Type B pancreatic cell (in vitro differentiated cells): ENCODE results near the gene KCNF1. TPM values are rescaled to one million over a fixed set of nuclear protein-coding genes. Genes with fewer than 3 reads are reported as not detected.

Experiments used
- DNase-seq: peaks from one replicate; pipeline ENCODE4 v3.0.0; 2021; ENCODE audit warnings: mixed read lengths; ENCODE audit not compliant: unreplicated experiment; ENCODE audit errors: extremely low spot score
- H3K27ac Mint-ChIP-seq: 2 replicates; pipeline ENCODE4 v1.8.0; 2021; ENCODE audit warnings: mild to moderate bottlenecking, mixed read lengths
- H3K27me3 Mint-ChIP-seq: 2 replicates; pipeline ENCODE4 v1.8.0; 2021; ENCODE audit warnings: mixed read lengths
- H3K36me3 Mint-ChIP-seq: 2 replicates; pipeline ENCODE4 v1.8.0; 2021; ENCODE audit warnings: mixed read lengths
- H3K4me1 Mint-ChIP-seq: one replicate; pipeline ENCODE4 v1.8.0; 2021; ENCODE audit warnings: mixed read lengths; ENCODE audit not compliant: unreplicated experiment
- H3K4me3 Mint-ChIP-seq: 2 replicates; pipeline ENCODE4 v1.8.0; 2021; ENCODE audit warnings: mild to moderate bottlenecking, mixed read lengths
- H3K9me3 Mint-ChIP-seq: 2 replicates; pipeline ENCODE4 v1.8.0; 2021; ENCODE audit warnings: mixed read lengths
- CTCF ChIP-seq: fragments of 200-600 bp; sonication (generic); conservative IDR thresholded peaks from 2 replicates; pipeline ENCODE4 v1.5.0; 2021; ENCODE audit warnings: antibody characterized with exemption, mild to moderate bottlenecking
- total RNA-seq: library from RNA; stranded (reverse); gene quantifications from 2 replicates; pipeline ENCODE4 v1.2.1, GENCODE V29; 2021; ENCODE audit warnings: low replicate concordance

KCNF1 gene
- total RNA-seq, 1 donor from 2014 or later, result 3.6 TPM

DNA sequence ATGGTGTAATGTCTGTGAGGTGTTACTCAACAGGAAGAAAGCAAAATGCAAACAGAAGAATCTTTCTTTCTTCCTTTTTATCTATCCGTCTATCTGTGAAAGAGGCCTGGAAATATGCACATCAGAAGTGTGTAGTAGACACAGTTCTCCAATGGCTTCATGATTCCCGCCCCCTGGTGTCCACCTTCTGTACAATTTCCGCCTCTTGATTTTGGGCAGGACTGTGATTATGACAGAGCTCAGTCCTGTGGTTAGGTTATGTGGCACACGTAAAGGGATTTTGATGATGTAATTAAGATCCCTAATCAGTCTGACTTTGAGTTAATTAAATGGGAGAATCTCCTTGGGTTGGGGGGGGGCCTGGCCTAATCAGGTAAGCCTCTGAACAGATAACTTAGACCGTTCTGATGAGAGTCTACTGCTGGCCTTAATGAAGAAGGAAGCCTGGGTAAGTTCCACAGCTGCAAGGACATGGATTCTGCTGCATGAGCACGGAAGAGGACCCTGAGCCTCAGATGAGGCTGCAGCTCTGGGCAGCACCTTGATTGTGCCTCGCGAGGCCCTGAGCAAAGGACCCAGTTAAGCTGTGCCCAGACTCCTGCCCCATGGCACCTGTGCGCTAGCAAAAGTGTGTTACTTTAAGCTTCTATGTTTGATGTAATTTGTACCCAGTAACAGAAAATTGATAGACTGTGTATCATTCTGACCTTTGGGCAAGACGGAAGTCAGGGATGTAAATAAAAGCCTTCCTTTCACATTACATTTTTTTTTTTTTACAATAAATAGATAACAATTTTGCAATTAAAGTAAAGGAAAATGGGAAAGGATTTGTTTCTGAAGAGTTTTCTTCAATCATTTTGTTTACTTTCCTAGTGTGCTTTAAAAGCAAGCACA lies 11.3 kb upstream of the KCNF1 start:
- no peak for DNase-seq
- Mint-ChIP-seq H3K27ac (no peak overlapping the region), H3K4me3 (no peak overlapping the region), H3K4me1 (peaks cover 14% of the 10 kb centered on the region), H3K9me3 (peaks cover 10% of the 10 kb centered on the region), H3K36me3 (no peaks in the 10 kb centered on the region), H3K27me3 (peaks cover 14% of the 10 kb centered on the region)
- peak; percentile 57 for TF ChIP-seq CTCF

GRCh38 chr2:10901160-10901939 lies 10.4 kb upstream of the KCNF1 start:
- H3K27me3 Mint-ChIP-seq, result peaks cover 9% of the 10 kb centered on the region
- TF ChIP-seq CTCF, result no peak
- peaks cover 5% of the 10 kb centered on the region for H3K9me3 Mint-ChIP-seq
- H3K27ac Mint-ChIP-seq, result no peak overlapping the region
- no peak overlapping the region for H3K4me3 Mint-ChIP-seq
- H3K36me3 Mint-ChIP-seq, result no peaks in the 10 kb centered on the region
- no peak for DNase-seq
- H3K4me1 Mint-ChIP-seq, result peaks cover 14% of the 10 kb centered on the region

- H3K27ac Mint-ChIP-seq, result no peak overlapping the region
These were observed 7.9 kb upstream of the KCNF1 start for GRCh38 chr2:10903861-10904210.

GRCh38 chr2:10904455-10904854 lies 7.3 kb upstream of the KCNF1 start:
- no peak overlapping the region for H3K4me3 Mint-ChIP-seq
- peaks cover 25% of the 10 kb centered on the region for H3K4me1 Mint-ChIP-seq
- H3K27me3 Mint-ChIP-seq, result peaks cover 5% of the 10 kb centered on the region
- peaks cover 5% of the 10 kb centered on the region for H3K9me3 Mint-ChIP-seq
- H3K36me3 Mint-ChIP-seq, result no peaks in the 10 kb centered on the region
- H3K27ac Mint-ChIP-seq, result peak overlapping the region; percentile 46
- no peak for DNase-seq
- no peak for TF ChIP-seq CTCF

More at GRCh38 chr2:10903861-10904210, 7.9 kb upstream of the KCNF1 start:
- no peaks in the 10 kb centered on the region for H3K36me3 Mint-ChIP-seq
- DNase-seq, result no peak
- TF ChIP-seq CTCF, result no peak
- no peak overlapping the region for H3K4me3 Mint-ChIP-seq
- H3K27me3 Mint-ChIP-seq, result peaks cover 3% of the 10 kb centered on the region
- H3K4me1 Mint-ChIP-seq, result peaks cover 19% of the 10 kb centered on the region
- peaks cover 5% of the 10 kb centered on the region for H3K9me3 Mint-ChIP-seq

DNA sequence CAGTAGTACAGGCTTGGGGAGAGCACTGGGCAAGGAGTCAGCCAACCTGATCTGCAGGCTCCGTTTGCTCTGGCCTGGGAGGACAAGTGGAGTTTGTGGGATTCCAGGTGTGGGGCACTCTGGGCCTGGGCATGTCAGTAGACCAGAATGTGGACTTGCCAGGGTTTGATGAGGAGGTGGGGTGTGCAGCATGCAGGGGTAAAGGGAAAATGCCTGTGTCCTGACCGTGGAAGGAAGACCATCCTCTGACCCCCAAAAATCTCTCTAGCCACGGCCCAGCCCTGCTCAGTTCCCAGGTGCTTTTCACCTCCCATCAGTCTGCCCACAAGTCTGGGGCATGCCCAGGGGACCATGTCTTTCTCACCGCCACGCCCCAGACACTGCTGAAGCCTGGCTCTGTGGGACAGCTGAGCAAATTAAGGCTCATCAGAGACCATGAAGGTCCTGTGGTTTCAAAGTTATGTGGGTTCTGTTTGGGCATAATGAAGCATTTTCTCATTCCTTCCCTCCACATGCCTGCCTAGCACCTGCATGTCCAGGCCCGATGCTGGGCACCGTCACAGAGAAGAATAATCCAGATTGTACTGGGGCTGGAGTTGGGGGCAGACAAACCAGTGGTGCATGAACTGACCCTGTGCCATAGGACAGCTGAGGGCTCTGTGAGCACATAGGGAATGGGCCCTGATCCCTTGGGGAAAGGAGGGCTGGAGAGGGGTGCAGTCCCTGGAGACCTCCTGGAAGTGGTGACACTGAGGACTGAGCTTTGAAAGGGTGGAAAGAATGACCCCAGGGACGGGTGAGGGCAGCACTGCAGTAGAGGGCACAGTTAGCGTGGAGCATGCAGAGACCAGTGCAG lies 6.5 kb upstream of the KCNF1 start:
- Mint-ChIP-seq H3K4me1 (peaks cover 26% of the 10 kb centered on the region), H3K36me3 (no peaks in the 10 kb centered on the region), H3K4me3 (no peak overlapping the region), H3K9me3 (peaks cover 5% of the 10 kb centered on the region), H3K27ac (no peak overlapping the region), H3K27me3 (peaks cover 11% of the 10 kb centered on the region)
- TF ChIP-seq CTCF, result no peak
- DNase-seq, result no peak
